Retinal pigment epithelial cell (primary cell): ENCODE results near the gene NR2F6.
A peak's percentile ranks its signal among the peaks of the same experiment; 100 is the strongest.

ENCODE experiments used
- DNase-seq: peaks from one replicate; pipeline ENCODE4 v3.0.0-alpha.2; 2010; ENCODE audit warnings: low read depth
- H3K4me3 ChIP-seq: 2 replicates; pipeline ENCODE4 v1.5.1; 2011; ENCODE audit warnings: mild to moderate bottlenecking, low read length, control low read depth, moderate library complexity
- CTCF ChIP-seq: conservative IDR thresholded peaks from 2 replicates; pipeline ENCODE4 v1.5.1; 2011; ENCODE audit warnings: low read depth, low read length, control low read depth, inconsistent platforms

Gene NR2F6

GRCh38 chr19:17214508-17215126 lies 31.1 kb downstream of the NR2F6 start:
- peak overlapping the region; percentile 73 for H3K4me3 ChIP-seq
- DNase-seq: no peak
- no peak for TF ChIP-seq CTCF

GRCh38 chr19:17213334-17213733 lies 32.4 kb downstream of the NR2F6 start:
- no peak for TF ChIP-seq CTCF
- no peak overlapping the region for H3K4me3 ChIP-seq
- no peak for DNase-seq

- H3K4me3 ChIP-seq: no peak overlapping the region
- no peak for DNase-seq
- no peak for TF ChIP-seq CTCF
These were observed 33.9 kb downstream of the NR2F6 start for GRCh38 chr19:17211547-17212446.

GRCh38 chr19:17210296-17210695 lies 35.4 kb downstream of the NR2F6 start:
- no peak overlapping the region for H3K4me3 ChIP-seq
- no peak for TF ChIP-seq CTCF
- DNase-seq: no peak

GRCh38 chr19:17209126-17210036 lies 36.3 kb downstream of the NR2F6 start:
- TF ChIP-seq CTCF: no peak
- no peak overlapping the region for H3K4me3 ChIP-seq
- no peak for DNase-seq

- H3K4me3 ChIP-seq: no peak overlapping the region
- no peak for TF ChIP-seq CTCF
- DNase-seq: no peak
These were observed 38.8 kb downstream of the NR2F6 start for GRCh38 chr19:17206736-17207581.
